Measurements from ENCODE around the gene ACOT8.
A peak's percentile ranks its signal among the peaks of the same experiment; 100 is the strongest.
"Not testable (repeated sequence)": the region's sequence is repeated elsewhere in the genome, so short reads cannot be mapped to it uniquely, and the experiment has no call there.

The ACOT8 gene

DNA sequence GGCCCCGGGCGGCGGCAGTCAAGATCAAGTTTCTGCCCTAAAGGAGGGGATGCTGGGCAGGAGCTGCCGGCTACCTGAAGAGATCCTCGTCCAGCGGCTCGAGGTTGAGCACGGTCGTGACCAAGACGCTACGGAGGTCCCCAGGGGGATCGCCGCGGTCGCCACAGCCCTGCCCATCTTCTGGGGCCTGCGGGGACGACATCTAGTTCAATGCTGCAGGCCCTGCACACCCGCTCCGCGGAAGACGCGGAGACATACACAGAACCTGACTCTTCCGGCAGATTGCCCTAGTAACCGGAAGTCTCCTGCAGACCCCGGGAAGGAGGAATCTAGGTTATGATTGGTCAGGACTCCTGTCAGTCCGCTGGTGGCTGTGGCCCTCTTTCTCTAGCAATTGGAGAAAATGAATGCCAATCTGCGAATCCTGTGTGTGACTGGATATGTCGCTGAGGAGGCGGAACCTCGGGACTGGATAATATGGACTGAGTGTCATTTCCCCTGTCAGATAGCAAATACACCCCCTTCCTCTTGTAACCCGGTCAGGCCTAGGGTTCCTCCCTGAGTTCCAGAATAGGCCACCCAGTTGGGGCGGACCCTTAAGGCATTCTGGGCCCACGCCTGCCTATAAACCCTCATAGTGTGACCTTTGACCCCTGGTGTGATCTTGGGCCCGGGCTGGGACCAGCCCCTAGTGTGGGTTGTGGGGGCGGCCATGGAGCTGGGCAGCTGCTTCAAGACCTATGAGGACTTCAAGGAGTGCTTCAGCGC, at the start of gene ACOT8, which contains the start of gene ZSWIM3:
TSS of gene ACOT8 (minus strand) at position 279 of the 768 bp plus-strand sequence. CDS start at position 202, 77 bp downstream.
TSS of gene ZSWIM3 (plus strand) at position 501 of the 768 bp plus-strand sequence. CDS start at position 713, 212 bp downstream.
- DNase-seq, result peak; percentile 78

DNA sequence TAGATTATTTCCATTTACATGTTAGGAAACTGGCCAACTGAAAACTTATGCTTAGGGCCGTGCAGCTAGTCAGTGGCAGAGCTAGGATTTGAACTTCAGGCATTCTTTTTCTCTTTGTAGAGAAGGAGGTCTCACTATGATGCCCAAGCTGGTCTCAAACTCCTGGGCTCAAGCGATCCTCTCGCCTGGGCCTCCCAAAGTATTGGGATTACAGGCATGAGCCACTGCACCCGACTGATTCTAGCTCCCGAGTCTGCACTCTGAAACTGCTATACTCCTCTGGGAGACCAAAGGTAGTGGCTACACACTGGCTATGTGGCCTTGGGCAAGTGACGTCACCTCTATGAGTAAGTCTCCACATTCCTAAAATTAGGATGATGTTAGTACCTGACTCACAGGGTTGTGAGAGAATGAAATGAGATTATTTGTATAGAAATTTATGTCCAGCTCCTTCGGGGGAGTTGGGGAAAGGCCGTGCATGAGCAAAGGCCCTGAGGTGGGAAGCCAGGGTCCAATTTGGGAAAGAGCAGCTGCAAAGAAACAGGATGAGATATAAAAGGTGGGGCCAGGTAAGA, 48.4 kb upstream of the ACOT8 start:
- no peak for DNase-seq

DNA sequence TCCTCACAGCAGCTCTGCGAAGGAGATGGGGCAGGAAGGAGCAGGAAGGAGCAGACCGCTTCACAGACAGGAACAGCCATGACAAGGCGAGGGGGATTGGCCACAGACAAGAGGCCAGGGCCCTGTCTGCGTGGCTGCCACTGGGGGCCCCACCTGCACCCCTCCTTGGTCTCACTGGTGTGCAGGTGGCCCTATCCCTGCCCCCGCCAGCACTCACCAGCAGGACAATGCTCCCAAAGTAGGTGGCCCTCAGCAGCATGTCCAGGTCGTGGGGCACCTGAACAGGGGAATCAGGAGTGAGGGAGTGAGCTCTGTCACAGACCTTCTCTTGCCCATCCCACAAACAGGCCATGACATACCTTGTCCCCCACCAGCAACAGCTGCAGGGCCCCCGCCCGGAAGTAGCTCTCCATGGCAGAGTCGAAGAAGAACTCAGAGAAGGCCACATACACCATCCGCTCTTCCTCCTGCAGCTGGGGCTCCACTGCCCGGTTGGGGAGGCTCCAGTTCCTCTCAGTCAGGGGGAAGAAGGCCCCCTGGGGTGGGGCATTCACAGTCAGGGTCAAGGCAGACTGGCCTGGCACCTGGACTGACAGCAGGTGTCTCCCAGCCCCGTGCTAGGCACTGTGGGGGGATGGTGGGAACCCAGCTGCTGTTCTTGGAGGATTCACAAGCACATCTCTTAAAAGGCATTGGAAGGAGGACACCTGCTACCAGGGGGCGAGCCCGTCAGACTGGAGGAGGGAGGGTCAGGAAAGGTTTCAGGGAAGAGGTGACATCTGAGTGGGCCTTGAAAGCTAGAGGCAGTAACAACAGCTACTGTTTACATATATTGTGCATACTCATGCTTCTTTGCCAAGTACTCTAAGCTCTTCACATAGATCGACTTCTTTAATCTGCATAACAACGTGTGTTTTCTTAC, 47.7 kb upstream of the ACOT8 start:
- DNase-seq, result no peak

DNA sequence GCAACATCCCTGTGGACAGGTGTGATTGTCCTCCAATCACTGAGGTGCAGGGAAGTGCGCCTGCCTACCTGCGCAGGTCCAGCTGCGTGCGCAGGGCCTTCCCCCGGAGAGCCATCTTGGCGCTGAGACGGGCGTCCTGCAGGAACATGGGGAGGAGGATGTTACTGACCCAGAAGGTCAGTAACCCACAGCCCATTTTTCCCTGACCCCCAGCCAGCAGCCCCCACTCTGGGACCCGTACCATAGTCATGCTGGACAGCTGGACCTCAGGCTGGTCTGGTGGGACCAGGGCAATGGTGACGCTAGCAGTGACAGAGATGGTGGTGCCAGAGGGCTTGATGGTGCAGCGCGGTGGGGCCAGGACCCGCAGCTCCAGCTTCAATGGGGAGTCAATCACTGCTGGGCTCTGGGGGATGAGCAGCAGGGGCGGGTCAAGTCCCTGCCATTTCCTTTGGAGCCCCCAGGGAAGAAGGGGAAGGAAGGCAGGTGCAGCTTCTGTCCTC, 45.1 kb upstream of the ACOT8 start:
- DNase-seq, result no peak

DNA sequence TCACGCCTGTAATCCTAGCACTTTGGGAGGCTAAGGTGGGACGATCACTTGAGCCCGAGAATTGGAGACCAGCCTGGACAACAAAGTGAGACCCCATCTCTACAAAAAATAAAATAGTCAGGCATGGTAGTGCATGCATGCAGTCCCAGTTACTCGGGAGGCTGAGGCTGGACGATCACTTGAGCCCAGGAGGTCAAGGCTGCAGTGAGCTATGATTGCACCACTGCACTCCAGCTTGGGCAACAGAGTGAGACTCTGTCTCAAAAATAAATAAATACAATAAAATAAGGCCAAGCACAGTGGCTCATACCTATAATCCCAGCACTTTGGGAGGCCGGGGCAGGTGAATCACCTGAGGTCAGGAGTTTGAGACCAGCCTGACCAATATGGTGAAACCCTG, 44.1 kb upstream of the ACOT8 start:
- DNase-seq, result not testable (repeated sequence)

DNA sequence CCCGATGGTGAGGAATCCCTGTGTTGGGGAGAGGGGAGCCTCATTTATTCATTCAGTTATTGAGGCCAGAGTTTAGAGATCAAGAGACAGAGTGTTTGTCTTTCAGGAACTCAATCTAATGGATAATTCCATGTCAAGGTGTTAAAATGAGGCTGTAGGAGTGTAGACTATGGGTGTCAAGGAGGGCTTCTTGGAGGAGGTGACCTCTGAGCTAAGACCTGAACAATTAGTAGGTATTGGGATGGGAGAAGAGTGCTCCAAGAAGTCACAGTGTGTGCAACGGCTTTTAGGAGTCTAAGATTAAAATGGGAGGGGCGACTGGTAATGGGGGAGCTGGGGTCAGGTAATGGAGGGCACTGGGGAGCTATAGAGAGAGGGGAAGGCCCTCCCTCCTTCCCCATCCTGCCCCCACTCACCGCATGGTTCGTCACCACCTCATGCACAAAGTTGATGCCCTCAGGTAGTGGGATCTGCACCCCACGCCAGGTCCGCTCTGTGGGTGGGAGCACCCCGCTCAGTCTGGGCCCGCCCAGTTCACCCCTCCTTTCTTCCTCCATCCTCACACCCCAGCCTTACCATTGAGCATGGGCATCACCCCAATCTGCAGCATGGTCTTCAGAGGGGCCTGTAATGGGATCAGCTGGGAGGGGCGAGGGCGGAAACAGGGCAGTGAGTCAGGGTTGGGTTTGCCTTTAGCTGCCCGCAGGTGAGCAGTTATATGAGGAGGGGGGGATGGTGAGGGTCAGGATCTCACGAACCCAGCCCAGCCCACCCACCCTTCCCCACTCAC, 42.0 kb upstream of the ACOT8 start:
- DNase-seq, result no peak

DNA sequence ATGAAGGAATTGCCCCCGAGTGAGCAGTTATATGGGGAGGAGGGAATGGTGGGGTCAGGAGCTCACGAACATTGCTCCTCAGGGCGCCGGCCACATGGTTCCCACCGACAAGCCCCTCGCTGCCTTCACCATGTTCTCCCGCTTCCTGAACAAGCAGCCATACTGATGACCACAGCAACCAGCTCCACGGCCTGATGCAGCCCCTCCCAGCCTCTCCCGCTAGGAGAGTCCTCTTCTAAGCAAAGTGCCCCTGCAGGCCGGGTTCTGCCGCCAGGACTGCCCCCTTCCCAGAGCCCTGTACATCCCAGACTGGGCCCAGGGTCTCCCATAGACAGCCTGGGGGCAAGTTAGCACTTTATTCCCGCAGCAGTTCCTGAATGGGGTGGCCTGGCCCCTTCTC, 41.1 kb upstream of the ACOT8 start:
- DNase-seq, result no peak

DNA sequence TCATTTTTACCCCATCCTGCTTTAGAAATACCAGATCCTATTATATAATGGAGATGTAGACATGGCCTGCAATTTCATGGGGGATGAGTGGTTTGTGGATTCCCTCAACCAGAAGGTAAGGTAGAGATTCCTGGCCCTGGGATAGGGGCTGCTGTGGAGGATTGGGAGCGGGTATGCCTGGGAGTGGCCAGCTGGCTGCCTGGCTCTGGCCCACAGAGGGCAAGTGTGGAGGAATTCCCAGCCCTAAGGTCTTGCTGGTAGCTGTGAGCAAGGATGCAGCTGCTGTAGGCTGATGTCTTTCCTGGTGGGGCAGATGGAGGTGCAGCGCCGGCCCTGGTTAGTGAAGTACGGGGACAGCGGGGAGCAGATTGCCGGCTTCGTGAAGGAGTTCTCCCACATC, 40.5 kb upstream of the ACOT8 start:
- no peak for DNase-seq

DNA sequence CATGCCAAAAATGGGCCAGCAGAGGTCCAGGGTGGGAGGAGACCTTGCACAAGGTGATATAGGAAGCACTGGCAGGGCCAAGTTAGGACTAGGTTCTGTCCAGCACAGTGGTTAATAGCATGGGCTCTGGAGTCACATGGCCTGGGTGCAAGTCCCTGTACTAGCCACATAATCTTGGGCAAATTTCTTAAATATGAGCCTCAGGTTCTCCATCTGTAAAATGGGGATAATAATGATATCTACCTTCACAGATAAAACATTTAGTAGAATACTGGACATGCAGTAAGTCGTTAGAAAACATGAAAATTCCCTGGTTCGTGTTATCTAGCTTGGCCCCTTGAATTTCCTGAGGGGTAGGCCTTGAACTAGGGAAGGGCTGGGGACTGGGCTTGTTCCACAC, 40.1 kb upstream of the ACOT8 start:
- no peak for DNase-seq

DNA sequence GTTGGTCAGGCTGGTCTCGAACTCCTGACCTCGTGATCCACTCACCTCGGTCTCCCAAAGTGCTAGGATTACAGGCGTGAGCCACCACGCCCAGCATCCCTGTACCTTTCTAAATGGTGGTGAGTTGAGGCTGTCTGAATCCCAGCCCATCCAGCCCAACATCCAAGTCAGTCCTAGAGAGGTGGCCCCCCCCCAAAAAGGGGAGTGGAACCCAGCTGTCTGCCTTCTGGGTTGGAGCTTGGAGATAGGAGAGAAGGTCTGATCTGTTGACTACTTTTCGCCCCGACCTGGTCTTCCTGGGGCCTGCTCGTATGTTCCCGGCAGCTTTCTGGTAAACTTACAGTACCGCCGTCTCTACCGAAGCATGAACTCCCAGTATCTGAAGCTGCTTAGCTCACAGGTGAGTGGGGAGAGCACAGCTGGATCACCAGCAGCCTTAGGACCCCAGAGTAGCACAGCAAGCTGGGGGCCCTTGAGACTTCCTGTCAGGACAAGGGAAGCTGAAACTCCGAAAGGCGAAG, 39.5 kb upstream of the ACOT8 start:
- DNase-seq, result no peak

DNA sequence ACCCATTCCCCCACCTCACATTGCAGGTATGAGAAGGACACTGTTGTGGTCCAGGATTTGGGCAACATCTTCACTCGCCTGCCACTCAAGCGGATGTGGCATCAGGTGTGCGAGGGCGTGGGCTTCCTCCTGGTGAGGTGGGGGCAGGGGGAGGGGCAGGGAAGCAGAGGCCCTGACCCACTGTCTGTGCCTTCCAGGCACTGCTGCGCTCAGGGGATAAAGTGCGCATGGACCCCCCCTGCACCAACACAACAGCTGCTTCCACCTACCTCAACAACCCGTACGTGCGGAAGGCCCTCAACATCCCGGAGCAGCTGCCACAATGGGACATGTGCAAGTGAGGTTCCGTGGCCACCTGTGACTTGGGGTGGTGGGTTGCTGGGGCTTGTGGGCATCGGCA, 37.6 kb upstream of the ACOT8 start:
- no peak for DNase-seq

DNA sequence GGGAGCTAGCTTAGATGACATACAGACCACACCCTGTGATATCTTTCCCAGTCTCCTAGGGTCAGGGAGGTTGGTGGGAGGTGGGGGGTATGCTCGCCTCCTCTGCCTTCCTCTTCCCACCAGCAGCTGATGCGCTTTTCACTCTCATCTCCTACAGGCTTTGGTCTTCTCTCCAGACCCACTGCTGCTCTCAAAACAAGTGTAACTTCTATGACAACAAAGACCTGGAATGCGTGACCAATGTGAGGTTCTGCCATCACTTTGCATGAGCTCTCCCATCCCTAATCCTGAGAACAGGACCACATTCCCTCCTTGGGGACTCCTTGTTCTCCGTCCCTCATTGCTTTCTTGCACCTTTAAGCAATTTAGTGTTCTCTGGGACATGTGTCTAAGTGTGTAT, 36.6 kb upstream of the ACOT8 start:
- no peak for DNase-seq

DNA sequence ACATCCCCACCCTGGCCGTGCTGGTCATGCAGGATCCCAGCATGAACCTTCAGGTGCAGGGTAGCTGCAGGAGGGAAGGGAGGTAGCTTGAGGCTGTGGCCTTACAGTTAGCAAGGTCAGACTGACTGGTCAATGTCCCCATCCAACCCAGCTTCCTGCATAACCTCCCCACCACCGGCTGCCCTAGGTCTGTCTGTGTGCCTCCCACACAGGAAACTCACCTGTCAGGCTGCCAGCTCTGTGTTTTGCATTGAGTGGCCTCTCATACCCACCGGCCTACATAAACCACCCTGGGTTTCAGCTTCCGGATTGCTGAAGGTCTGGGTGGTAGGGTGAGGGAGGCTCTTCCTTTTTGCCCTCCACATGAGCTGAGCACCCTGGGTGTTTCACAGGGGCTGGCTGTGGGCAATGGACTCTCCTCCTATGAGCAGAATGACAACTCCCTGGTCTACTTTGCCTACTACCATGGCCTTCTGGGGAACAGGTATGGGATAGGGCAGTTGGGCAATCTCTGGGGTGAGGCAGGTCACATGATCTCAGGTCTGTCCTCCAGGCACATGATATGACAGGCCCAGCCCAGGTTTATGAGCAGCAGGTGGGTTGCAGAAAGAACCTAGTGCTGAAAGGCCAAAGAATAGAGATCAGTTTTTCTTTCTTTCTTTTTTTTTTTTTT, 35.8 kb upstream of the ACOT8 start:
- no peak for DNase-seq

DNA sequence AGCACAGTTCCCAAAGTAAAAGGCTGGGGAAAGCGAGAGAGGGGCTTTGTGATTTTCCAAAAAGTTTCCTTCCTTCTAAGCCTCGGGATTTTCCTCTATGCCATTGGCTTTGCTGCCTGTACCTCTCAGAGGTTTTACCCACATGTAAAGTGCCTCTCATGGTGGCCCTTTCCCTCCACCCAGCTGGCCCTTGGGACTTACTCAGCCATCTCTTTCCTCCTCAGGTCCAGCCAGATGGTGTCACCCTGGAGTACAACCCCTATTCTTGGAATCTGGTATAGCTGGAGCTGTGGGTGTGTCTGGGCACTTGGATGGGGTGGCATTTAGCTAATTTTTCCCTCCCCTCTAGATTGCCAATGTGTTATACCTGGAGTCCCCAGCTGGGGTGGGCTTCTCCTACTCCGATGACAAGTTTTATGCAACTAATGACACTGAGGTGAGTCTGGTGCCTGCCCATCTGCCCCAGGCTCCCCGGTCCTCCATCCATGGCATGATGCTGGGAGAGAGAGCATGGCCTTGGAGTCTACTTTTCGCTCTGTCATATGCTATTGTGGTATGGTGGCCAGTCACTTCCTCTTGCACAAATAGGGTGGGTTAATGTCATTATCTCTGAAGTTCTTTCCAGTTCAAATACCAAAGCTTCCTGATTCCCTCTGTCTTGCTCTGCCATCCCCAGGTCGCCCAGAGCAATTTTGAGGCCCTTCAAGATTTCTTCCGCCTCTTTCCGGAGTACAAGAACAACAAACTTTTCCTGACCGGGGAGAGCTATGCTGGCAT, 35.0 kb upstream of the ACOT8 start:
- no peak for DNase-seq

DNA sequence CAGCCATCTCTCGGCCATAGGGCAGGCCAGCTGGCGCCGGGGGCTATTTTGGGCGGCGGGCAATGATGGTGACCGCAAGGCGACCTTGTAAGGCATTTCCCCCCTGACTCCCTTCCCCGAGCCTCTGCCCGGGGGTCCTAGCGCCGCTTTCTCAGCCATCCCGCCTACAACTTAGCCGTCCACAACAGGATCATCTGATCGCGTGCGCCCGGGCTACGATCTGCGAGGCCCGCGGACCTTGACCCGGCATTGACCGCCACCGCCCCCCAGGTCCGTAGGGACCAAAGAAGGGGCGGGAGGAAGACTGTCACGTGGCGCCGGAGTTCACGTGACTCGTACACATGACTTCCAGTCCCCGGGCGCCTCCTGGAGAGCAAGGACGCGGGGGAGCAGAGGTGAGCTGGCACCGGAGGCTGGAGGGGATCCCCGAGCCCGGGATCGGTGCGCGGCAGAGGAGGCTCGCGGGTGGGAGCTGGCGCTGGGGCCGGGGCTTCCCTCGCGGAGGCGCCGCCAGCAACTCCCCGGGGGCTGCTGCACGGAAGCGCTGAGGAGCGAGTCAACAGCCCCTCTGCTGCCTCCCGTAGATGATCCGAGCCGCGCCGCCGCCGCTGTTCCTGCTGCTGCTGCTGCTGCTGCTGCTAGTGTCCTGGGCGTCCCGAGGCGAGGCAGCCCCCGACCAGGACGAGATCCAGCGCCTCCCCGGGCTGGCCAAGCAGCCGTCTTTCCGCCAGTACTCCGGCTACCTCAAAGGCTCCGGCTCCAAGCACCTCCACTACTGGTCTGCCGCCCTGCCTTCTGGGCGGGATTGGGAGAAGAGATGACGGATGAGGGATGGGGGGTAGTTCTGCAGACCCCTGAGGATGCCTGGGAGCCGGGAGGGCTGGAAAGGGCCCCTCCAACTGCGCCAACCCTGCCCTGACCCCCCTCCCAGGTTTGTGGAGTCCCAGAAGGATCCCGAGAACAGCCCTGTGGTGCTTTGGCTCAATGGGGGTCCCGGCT, 34.1 kb upstream of the ACOT8 start, which contains the start of the genes CTSA and NEURL2:
TSS of gene CTSA (plus strand) at position 351 of the 999 bp plus-strand sequence. CDS start at position 585, 234 bp downstream.
TSS of gene NEURL2 (minus strand) at position 224 of the 999 bp plus-strand sequence. CDS start at position 7, 217 bp downstream.
- DNase-seq, result peak; percentile 87

DNA sequence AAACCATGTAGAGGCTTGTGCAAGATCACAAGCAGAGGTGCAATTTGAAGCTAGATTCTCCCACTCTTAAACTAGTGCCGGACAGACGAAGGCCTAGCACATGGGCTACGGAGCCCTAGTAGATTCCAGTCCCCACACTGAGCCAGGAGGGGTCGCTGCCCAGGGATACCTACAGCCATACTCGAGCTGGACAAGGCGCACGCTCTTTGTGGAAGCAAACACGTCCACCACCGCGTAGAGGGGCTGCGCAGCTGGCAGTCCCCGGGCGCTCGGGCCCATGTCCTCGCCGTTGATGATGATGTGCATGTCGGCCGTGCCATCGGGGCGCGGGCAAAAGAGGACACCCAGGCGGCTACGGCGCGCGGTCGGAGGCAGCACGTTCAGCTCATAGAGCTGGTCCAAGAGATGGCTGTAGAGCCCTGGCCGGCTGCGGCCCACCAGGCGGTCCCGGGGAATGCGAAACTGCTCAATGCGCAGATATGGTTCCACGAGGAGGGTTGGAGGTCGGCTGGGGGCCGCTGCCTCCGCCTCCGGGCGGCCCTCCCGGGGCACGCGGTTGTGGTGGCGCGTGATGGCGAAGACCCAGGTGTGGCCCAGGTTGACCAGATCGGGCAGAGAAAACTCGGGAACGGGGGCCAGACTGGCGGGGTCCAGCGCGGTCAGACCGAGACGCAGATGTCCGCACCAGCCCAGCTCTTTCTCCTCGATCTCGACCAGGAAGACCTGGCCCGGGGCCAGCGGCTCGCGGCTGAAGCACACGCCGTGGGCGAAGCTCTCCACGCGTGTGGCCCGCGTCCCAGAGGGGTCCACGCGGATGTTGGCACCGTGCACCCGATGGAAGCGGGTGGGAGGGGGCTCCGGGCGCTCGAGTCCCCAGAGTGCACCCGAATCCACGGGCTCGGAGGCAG, 33.1 kb upstream of the ACOT8 start:
- DNase-seq, result peak; percentile 55

DNA sequence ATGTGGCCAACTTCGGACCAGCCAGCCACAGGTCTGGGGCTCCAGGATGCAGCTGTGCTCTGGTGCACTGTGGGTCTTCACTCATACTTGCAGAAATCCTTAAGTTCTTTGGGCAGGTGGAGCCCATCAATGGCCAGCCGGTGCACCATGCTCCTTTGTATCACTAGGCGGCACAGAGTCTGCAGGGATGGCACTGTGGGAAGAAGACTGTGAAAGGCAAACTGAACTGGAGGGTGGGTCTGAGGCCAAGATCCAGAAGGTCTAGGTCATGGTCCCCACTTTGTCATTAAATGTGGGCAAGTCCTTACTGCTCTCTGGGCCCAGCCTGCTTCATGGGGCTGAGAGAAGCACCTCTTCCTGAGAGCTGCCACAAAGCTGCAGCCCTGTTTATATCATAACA, 31.5 kb upstream of the ACOT8 start:
- DNase-seq, result no peak

DNA sequence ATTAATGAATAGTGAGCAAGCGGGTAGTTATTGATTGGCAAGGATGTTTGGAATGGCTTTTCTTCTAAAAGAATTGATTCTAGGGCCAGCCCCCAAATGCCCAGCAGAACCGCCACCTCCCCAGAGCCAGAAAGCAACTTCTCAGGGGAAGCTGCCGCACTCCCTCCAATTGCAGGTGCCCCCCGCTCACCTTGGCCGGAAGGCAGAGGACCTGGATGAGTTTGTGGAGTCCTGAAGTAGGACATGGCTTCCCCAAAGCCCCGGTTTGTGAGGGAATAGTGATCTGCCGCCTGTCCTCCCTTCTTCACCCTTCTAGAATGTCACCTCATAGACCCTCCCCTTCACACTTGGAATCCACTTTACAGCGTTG, 30.1 kb upstream of the ACOT8 start, which contains the start of gene SPATA25:
TSS of gene SPATA25 (minus strand) at position 277 of the 370 bp plus-strand sequence. CDS start at position 245, 32 bp downstream.
- DNase-seq, result no peak

Data from stimulated activated CD4-positive, alpha-beta T cell treated with anti-CD3 and anti-CD28 coated beads, Interleukin-4, amount 100 ng/mL, for 1 hour (primary cell).